ENCODE measurements around the gene PPIP5K2. TPM values are rescaled to one million over a fixed set of nuclear protein-coding genes. Genes with fewer than 3 reads are reported as not detected.

Gene PPIP5K2
- total and polyA plus RNA-seq, 2 donors (not counting 3 experiments of a cell fraction or from before 2014, with no cell fraction given) = 20.8 to 69.4 TPM

DNA sequence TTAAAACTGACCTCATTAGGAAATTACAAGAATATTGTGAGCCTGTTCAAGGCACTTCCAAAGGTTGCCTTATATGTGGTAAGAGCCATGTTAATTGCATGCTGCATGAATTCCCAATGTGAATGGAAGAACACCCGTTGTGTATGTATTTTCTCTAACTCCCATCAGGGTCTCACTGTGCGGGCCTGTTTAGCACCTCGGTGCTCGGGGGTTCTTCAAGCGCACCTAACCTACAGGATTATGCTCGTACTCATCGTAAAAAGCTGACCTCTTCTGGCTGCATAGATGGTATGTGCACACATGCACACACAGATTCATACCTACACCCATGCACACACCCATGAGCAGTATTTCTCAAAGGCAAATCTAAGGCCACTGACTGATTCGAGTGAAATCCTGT lies 66.1 kb downstream of the PPIP5K2 start:
- intact Hi-C loops (cut with micrococcal nuclease) (no loop called here), dilution Hi-C loops (cut with MboI; ENCODE audit: extremely low pct_ligation_motif_present, low sequenced_read_pairs) (no loop called here)
- Histone ChIP-seq H3K9me1 (replicated peaks; ENCODE audit: control insufficient read depth, extremely low read depth, insufficient read depth, low read length) (no peaks in the 10 kb centered on the region), H3K27ac (ENCODE audit: insufficient read depth, low read depth, low read length) (no peak overlapping the region), H2AFZ (ENCODE audit: low read depth, low read length) (no peak overlapping the region), H3K36me3 (ENCODE audit: control insufficient read depth in 2 of 2, extremely low read depth in 1 of 2, insufficient read depth in 2 of 2, low read length in 2 of 2) (peaks cover 0 to 7% of the 10 kb centered on the region in 2 experiments), H3K4me1 (ENCODE audit: control insufficient read depth, extremely low read depth, insufficient read depth, low read length) (no peaks in the 10 kb centered on the region), H3K4me2 (ENCODE audit: insufficient read depth, low read length) (no peak overlapping the region), H3K4me3 (replicated peaks in 1 of 3; ENCODE audit: insufficient read depth in 1 of 3, low read depth in 1 of 3, low read length in 3 of 3) (no peak overlapping the region), H3K9me3 (replicated peaks; ENCODE audit: control insufficient read depth, insufficient read depth, low read length) (no peaks in the 10 kb centered on the region), H3K27me3 (ENCODE audit: control insufficient read depth in 2 of 2, insufficient read depth in 2 of 2, low read length in 2 of 2) (no peaks in the 10 kb centered on the region), H3K79me2 (ENCODE audit: control insufficient read depth, insufficient read depth, low read length) (no peaks in the 10 kb centered on the region), H4K20me1 (replicated peaks; ENCODE audit: control insufficient read depth, extremely low read depth, insufficient read depth, low read length) (no peaks in the 10 kb centered on the region), H3K9ac (replicated peaks; ENCODE audit: extremely low read depth, insufficient read depth, low read length) (no peak overlapping the region)
- ChIA-PET CTCF (interaction anchor here (1.5 to 2.6 kb wide), 2 partner anchors 8 to 38 kb away, joined by 5 to 11 read pairs; no protein-coding TSS in a partner anchor), POLR2A (no interaction called here)
- no peak for TF ChIP-seq POLR2AphosphoS5 (IDR thresholded peaks at IDR 0.05; ENCODE audit: insufficient read depth, low read depth, low read length)
- TF ChIP-seq JUN (IDR thresholded peaks at IDR 0.05; ENCODE audit: borderline replicate concordance, insufficient read depth, insufficient read length, low read depth) = no peak
- TF ChIP-seq, protein P1, sequence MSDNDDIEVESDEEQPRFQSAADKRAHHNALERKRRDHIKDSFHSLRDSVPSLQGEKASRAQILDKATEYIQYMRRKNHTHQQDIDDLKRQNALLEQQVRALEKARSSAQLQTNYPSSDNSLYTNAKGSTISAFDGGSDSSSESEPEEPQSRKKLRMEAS (IDR thresholded peaks at IDR 0.05; ENCODE audit: insufficient read depth, insufficient read length) = no peak
- TF ChIP-seq POLR2A (IDR thresholded peaks at IDR 0.05; ENCODE audit: low read depth, low read length) = no peak
- TF ChIP-seq GATA2 (IDR thresholded peaks at IDR 0.05; ENCODE audit: insufficient read depth, insufficient read length, low read depth, low read length) = no peak
- no peak for TF ChIP-seq MYC (IDR thresholded peaks at IDR 0.05; ENCODE audit: low read depth, low read length)
- no peak for TF ChIP-seq EZH2 (IDR thresholded peaks at IDR 0.05; ENCODE audit: borderline replicate concordance, low read depth, low read length, severe bottlenecking)
- no peak for TF ChIP-seq CTCF (IDR thresholded peaks at IDR 0.05; ENCODE audit: extremely low read depth in 1 of 2, insufficient read depth in 1 of 2, low read depth in 1 of 2, low read length in 2 of 2)
- TF ChIP-seq FOS (IDR thresholded peaks at IDR 0.05; ENCODE audit: borderline replicate concordance, insufficient read depth, low read length) = no peak
- DNase-seq (ENCODE audit: low read depth, low spot score) (no peak), FAIRE-seq (no peak)
- BruUV-seq (replicated peaks) = no TSS peak
